Measurements from ENCODE around the gene SIAH3.

The SIAH3 gene

GRCh38 chr13:45781553-45782326 lies 69.8 kb downstream of the SIAH3 start:
- no peaks in the 10 kb centered on the region for H3K4me1 ChIP-seq (ENCODE audit: insufficient read depth, low read length)
- H3K27me3 ChIP-seq (ENCODE audit: insufficient read depth, low read length) = no peaks in the 10 kb centered on the region
- no peak overlapping the region for H3K27ac ChIP-seq (ENCODE audit: low read depth, low read length)
- H3K9me3 ChIP-seq (ENCODE audit: insufficient read depth, low read depth, low read length) = no peaks in the 10 kb centered on the region
- 93% methylated on average over 14 of the region's 14 CpGs for WGBS
- no peaks in the 10 kb centered on the region for H3K36me3 ChIP-seq (ENCODE audit: insufficient read depth, low read length)
- no peak overlapping the region for H3K4me3 ChIP-seq (ENCODE audit: low read length)
- no peak overlapping the region for H3K9ac ChIP-seq (ENCODE audit: low read depth, low read length)

- H3K27me3 ChIP-seq (ENCODE audit: insufficient read depth, low read length) = no peaks in the 10 kb centered on the region
- no peak overlapping the region for H3K9ac ChIP-seq (ENCODE audit: low read depth, low read length)
- H3K4me1 ChIP-seq (ENCODE audit: insufficient read depth, low read length) = peaks cover 16% of the 10 kb centered on the region
- WGBS = 85% methylated on average over 5 of the region's 5 CpGs
- no peak overlapping the region for H3K27ac ChIP-seq (ENCODE audit: low read depth, low read length)
- no peaks in the 10 kb centered on the region for H3K36me3 ChIP-seq (ENCODE audit: insufficient read depth, low read length)
- H3K9me3 ChIP-seq (ENCODE audit: insufficient read depth, low read depth, low read length) = no peaks in the 10 kb centered on the region
- H3K4me3 ChIP-seq (ENCODE audit: low read length) = no peak overlapping the region
Measured at GRCh38 chr13:45779901-45780300, 71.7 kb downstream of the SIAH3 start.

GRCh38 chr13:45778882-45779281 lies 72.7 kb downstream of the SIAH3 start:
- 50% methylated on average over 2 of the region's 4 CpGs for WGBS
- Histone ChIP-seq H3K27me3 (ENCODE audit: insufficient read depth, low read length) (no peaks in the 10 kb centered on the region), H3K9me3 (ENCODE audit: insufficient read depth, low read depth, low read length) (no peaks in the 10 kb centered on the region), H3K27ac (ENCODE audit: low read depth, low read length) (no peak overlapping the region), H3K36me3 (ENCODE audit: insufficient read depth, low read length) (no peaks in the 10 kb centered on the region), H3K4me3 (ENCODE audit: low read length) (no peak overlapping the region), H3K9ac (ENCODE audit: low read depth, low read length) (no peak overlapping the region), H3K4me1 (ENCODE audit: insufficient read depth, low read length) (peaks cover 16% of the 10 kb centered on the region)

GRCh38 chr13:45776748-45777147 lies 74.8 kb downstream of the SIAH3 start:
- WGBS = 85% methylated on average over 5 of the region's 5 CpGs
- H3K36me3 ChIP-seq (ENCODE audit: insufficient read depth, low read length) = no peaks in the 10 kb centered on the region
- no peak overlapping the region for H3K27ac ChIP-seq (ENCODE audit: low read depth, low read length)
- H3K9me3 ChIP-seq (ENCODE audit: insufficient read depth, low read depth, low read length) = no peaks in the 10 kb centered on the region
- H3K4me3 ChIP-seq (ENCODE audit: low read length) = no peak overlapping the region
- H3K9ac ChIP-seq (ENCODE audit: low read depth, low read length) = no peak overlapping the region
- peaks cover 28% of the 10 kb centered on the region for H3K4me1 ChIP-seq (ENCODE audit: insufficient read depth, low read length)
- no peaks in the 10 kb centered on the region for H3K27me3 ChIP-seq (ENCODE audit: insufficient read depth, low read length)

GRCh38 chr13:45775401-45775963 lies 76.1 kb downstream of the SIAH3 start:
- Histone ChIP-seq H3K9me3 (ENCODE audit: insufficient read depth, low read depth, low read length) (0 out of 2 replicates have a peak, but pooled peaks cover 2% of the 10 kb centered on the region), H3K36me3 (ENCODE audit: insufficient read depth, low read length) (no peaks in the 10 kb centered on the region), H3K27ac (ENCODE audit: low read depth, low read length) (no peak overlapping the region), H3K27me3 (ENCODE audit: insufficient read depth, low read length) (no peaks in the 10 kb centered on the region), H3K4me1 (ENCODE audit: insufficient read depth, low read length) (peaks cover 31% of the 10 kb centered on the region), H3K9ac (ENCODE audit: low read depth, low read length) (no peak overlapping the region), H3K4me3 (ENCODE audit: low read length) (no peak overlapping the region)
- WGBS = 25% methylated on average over 3 of the region's 3 CpGs

- Histone ChIP-seq H3K27me3 (ENCODE audit: insufficient read depth, low read length) (no peaks in the 10 kb centered on the region), H3K27ac (ENCODE audit: low read depth, low read length) (no peak overlapping the region), H3K36me3 (ENCODE audit: insufficient read depth, low read length) (no peaks in the 10 kb centered on the region), H3K4me1 (ENCODE audit: insufficient read depth, low read length) (peaks cover 47% of the 10 kb centered on the region), H3K9me3 (ENCODE audit: insufficient read depth, low read depth, low read length) (0 out of 2 replicates have a peak, but pooled peaks cover 2% of the 10 kb centered on the region), H3K4me3 (ENCODE audit: low read length) (no peak overlapping the region), H3K9ac (ENCODE audit: low read depth, low read length) (no peak overlapping the region)
- 97% methylated on average over 3 of the region's 3 CpGs for WGBS
Measured at GRCh38 chr13:45773944-45774343, 77.6 kb downstream of the SIAH3 start.

GRCh38 chr13:45773236-45773635 lies 78.3 kb downstream of the SIAH3 start:
- H3K4me1 ChIP-seq (ENCODE audit: insufficient read depth, low read length) = peaks cover 54% of the 10 kb centered on the region
- no peaks in the 10 kb centered on the region for H3K27me3 ChIP-seq (ENCODE audit: insufficient read depth, low read length)
- H3K27ac ChIP-seq (ENCODE audit: low read depth, low read length) = no peak overlapping the region
- WGBS = 88% methylated on average over 2 of the region's 2 CpGs
- H3K4me3 ChIP-seq (ENCODE audit: low read length) = no peak overlapping the region
- no peak overlapping the region for H3K9ac ChIP-seq (ENCODE audit: low read depth, low read length)
- H3K36me3 ChIP-seq (ENCODE audit: insufficient read depth, low read length) = no peaks in the 10 kb centered on the region
- 0 out of 2 replicates have a peak, but pooled peaks cover 2% of the 10 kb centered on the region for H3K9me3 ChIP-seq (ENCODE audit: insufficient read depth, low read depth, low read length)

- Histone ChIP-seq H3K9ac (ENCODE audit: low read depth, low read length) (no peak overlapping the region), H3K36me3 (ENCODE audit: insufficient read depth, low read length) (no peaks in the 10 kb centered on the region), H3K27me3 (ENCODE audit: insufficient read depth, low read length) (no peaks in the 10 kb centered on the region), H3K4me1 (ENCODE audit: insufficient read depth, low read length) (peaks cover 52% of the 10 kb centered on the region), H3K27ac (ENCODE audit: low read depth, low read length) (no peak overlapping the region), H3K9me3 (ENCODE audit: insufficient read depth, low read depth, low read length) (0 out of 2 replicates have a peak, but pooled peaks cover 2% of the 10 kb centered on the region), H3K4me3 (ENCODE audit: low read length) (no peak overlapping the region)
- 80% methylated on average over 2 of the region's 2 CpGs for WGBS
Measured at GRCh38 chr13:45770886-45771285, 80.7 kb downstream of the SIAH3 start.

- Histone ChIP-seq H3K9ac (ENCODE audit: low read depth, low read length) (peak overlapping the region; percentile 15; the same call in 1 of the 2 replicates), H3K36me3 (ENCODE audit: insufficient read depth, low read length) (no peaks in the 10 kb centered on the region), H3K4me1 (ENCODE audit: insufficient read depth, low read length) (peaks cover 41% of the 10 kb centered on the region), H3K4me3 (ENCODE audit: low read length) (peak overlapping the region; percentile 9; the same call in 1 of the 2 replicates), H3K27ac (ENCODE audit: low read depth, low read length) (peak overlapping the region; percentile 67), H3K27me3 (ENCODE audit: insufficient read depth, low read length) (no peaks in the 10 kb centered on the region), H3K9me3 (ENCODE audit: insufficient read depth, low read depth, low read length) (0 out of 2 replicates have a peak, but pooled peaks cover 2% of the 10 kb centered on the region)
- 16% methylated on average over 4 of the region's 4 CpGs for WGBS
Measured at GRCh38 chr13:45768656-45769479, 82.7 kb downstream of the SIAH3 start.

GRCh38 chr13:45765464-45765863 lies 86.1 kb downstream of the SIAH3 start:
- Histone ChIP-seq H3K27ac (ENCODE audit: low read depth, low read length) (no peak overlapping the region), H3K27me3 (ENCODE audit: insufficient read depth, low read length) (no peaks in the 10 kb centered on the region), H3K9me3 (ENCODE audit: insufficient read depth, low read depth, low read length) (no peaks in the 10 kb centered on the region), H3K4me3 (ENCODE audit: low read length) (no peak overlapping the region), H3K36me3 (ENCODE audit: insufficient read depth, low read length) (no peaks in the 10 kb centered on the region), H3K4me1 (ENCODE audit: insufficient read depth, low read length) (peaks cover 26% of the 10 kb centered on the region), H3K9ac (ENCODE audit: low read depth, low read length) (no peak overlapping the region)
- WGBS = 89% methylated on average over 4 of the region's 4 CpGs

GRCh38 chr13:45763419-45763818 lies 88.1 kb downstream of the SIAH3 start:
- H3K27me3 ChIP-seq (ENCODE audit: insufficient read depth, low read length) = no peaks in the 10 kb centered on the region
- WGBS = 94% methylated on average over 4 of the region's 4 CpGs
- H3K9ac ChIP-seq (ENCODE audit: low read depth, low read length) = no peak overlapping the region
- no peak overlapping the region for H3K27ac ChIP-seq (ENCODE audit: low read depth, low read length)
- H3K36me3 ChIP-seq (ENCODE audit: insufficient read depth, low read length) = no peaks in the 10 kb centered on the region
- H3K4me1 ChIP-seq (ENCODE audit: insufficient read depth, low read length) = peaks cover 6% of the 10 kb centered on the region
- no peaks in the 10 kb centered on the region for H3K9me3 ChIP-seq (ENCODE audit: insufficient read depth, low read depth, low read length)
- no peak overlapping the region for H3K4me3 ChIP-seq (ENCODE audit: low read length)

All from HUES64 (cell line).